Measurements from ENCODE around the gene TRIM50. TPM values are rescaled to one million over a fixed set of nuclear protein-coding genes. Genes with fewer than 3 reads are reported as not detected.

Gene TRIM50
- total RNA-seq, 1 donor from 2014 or later = not detected

- TF ChIP-seq CTCF (IDR thresholded peaks at IDR 0.05) = no peak
- Histone ChIP-seq H3K27ac (no peak overlapping the region), H3K4me1 (no peaks in the 10 kb centered on the region), H3K36me3 (no peaks in the 10 kb centered on the region), H3K4me3 (no peak overlapping the region), H3K27me3 (no peaks in the 10 kb centered on the region), H3K9me3 (no peaks in the 10 kb centered on the region)
- intact Hi-C loops (cut with DNase I) = no loop called here
- DNase-seq (ENCODE audit: low spot score in 2 of 2) = no peak
Measured at GRCh38 chr7:73352784-73353183, 24.9 kb upstream of the TRIM50 start.

GRCh38 chr7:73351447-73352167 is 23.7 kb upstream of the TRIM50 start:
- TF ChIP-seq CTCF (IDR thresholded peaks at IDR 0.05) = no peak
- Histone ChIP-seq H3K9me3 (no peaks in the 10 kb centered on the region), H3K27ac (no peak overlapping the region), H3K27me3 (no peaks in the 10 kb centered on the region), H3K4me3 (no peak overlapping the region), H3K4me1 (no peaks in the 10 kb centered on the region), H3K36me3 (no peaks in the 10 kb centered on the region)
- intact Hi-C loops (cut with DNase I) = no loop called here
- no peak for DNase-seq (ENCODE audit: low spot score in 2 of 2)

- no peak overlapping the region for H3K27ac ChIP-seq
- H3K4me1 ChIP-seq = no peaks in the 10 kb centered on the region
- no peaks in the 10 kb centered on the region for H3K9me3 ChIP-seq
- no peaks in the 10 kb centered on the region for H3K27me3 ChIP-seq
- intact Hi-C loops (cut with DNase I) = no loop called here
- no peak for DNase-seq (ENCODE audit: low spot score in 2 of 2)
- no peaks in the 10 kb centered on the region for H3K36me3 ChIP-seq
- H3K4me3 ChIP-seq = no peak overlapping the region
- no peak for TF ChIP-seq CTCF (IDR thresholded peaks at IDR 0.05)
Measured at GRCh38 chr7:73350306-73351068, 22.6 kb upstream of the TRIM50 start.

GRCh38 chr7:73349763-73350162 is 21.9 kb upstream of the TRIM50 start:
- Histone ChIP-seq H3K27me3 (no peaks in the 10 kb centered on the region), H3K36me3 (no peaks in the 10 kb centered on the region), H3K9me3 (no peaks in the 10 kb centered on the region), H3K4me3 (no peak overlapping the region), H3K27ac (no peak overlapping the region), H3K4me1 (no peaks in the 10 kb centered on the region)
- no peak for TF ChIP-seq CTCF (IDR thresholded peaks at IDR 0.05)
- intact Hi-C loops (cut with DNase I) = no loop called here
- DNase-seq (ENCODE audit: low spot score in 2 of 2) = no peak

GRCh38 chr7:73345951-73346350 is 18.1 kb upstream of the TRIM50 start:
- intact Hi-C loops (cut with DNase I) = no loop called here
- no peak for TF ChIP-seq CTCF (IDR thresholded peaks at IDR 0.05)
- Histone ChIP-seq H3K36me3 (no peaks in the 10 kb centered on the region), H3K27ac (no peak overlapping the region), H3K27me3 (no peaks in the 10 kb centered on the region), H3K4me1 (no peaks in the 10 kb centered on the region), H3K4me3 (no peak overlapping the region), H3K9me3 (no peaks in the 10 kb centered on the region)
- no peak for DNase-seq (ENCODE audit: low spot score in 2 of 2)
